H9 (cell line): ENCODE measurements around the gene CHAC2. TPM values are rescaled to one million over a fixed set of nuclear protein-coding genes. Genes with fewer than 3 reads are reported as not detected.
A peak's percentile ranks its signal among the peaks of the same experiment; 100 is the strongest.

Experiments
- DNase-seq: peaks from one replicate; pipeline ENCODE4 v3.0.0-alpha.2; 2017
- H2AFZ ChIP-seq: one replicate; pipeline ENCODE4 v1.6.1; 2013; ENCODE audit warnings: mild to moderate bottlenecking, low read length, control low read depth, moderate library complexity
- H2AK5ac ChIP-seq: 2 replicates; pipeline ENCODE4 v1.6.1; 2013; ENCODE audit warnings: low read length, control low read depth, mixed read lengths; ENCODE audit not compliant: insufficient read length
- H2BK120ac ChIP-seq: one replicate; pipeline ENCODE4 v1.6.1; 2013; ENCODE audit warnings: low read depth, mild to moderate bottlenecking, low read length, control low read depth, inconsistent platforms; ENCODE audit not compliant: poor library complexity, severe bottlenecking
- H2BK12ac ChIP-seq: 2 replicates; pipeline ENCODE4 v1.6.1; 2013; ENCODE audit warnings: low read length, control low read depth, mixed read lengths, low read depth; ENCODE audit not compliant: insufficient read length
- H2BK15ac ChIP-seq: 2 replicates; pipeline ENCODE4 v1.6.1; 2013; ENCODE audit warnings: low read depth, low read length, control low read depth
- H2BK20ac ChIP-seq: one replicate; pipeline ENCODE4 v1.6.1; 2013; ENCODE audit warnings: low read depth, mild to moderate bottlenecking, low read length, control low read depth, inconsistent platforms; ENCODE audit not compliant: poor library complexity, severe bottlenecking
- H2BK5ac ChIP-seq: 2 replicates; pipeline ENCODE4 v1.6.1; 2013; ENCODE audit warnings: low read length, control low read depth, mixed read lengths; ENCODE audit not compliant: insufficient read length
- H3K14ac ChIP-seq: 2 replicates; pipeline ENCODE4 v1.6.1; 2013; ENCODE audit warnings: low read length, control low read depth; ENCODE audit not compliant: insufficient read depth
- H3K18ac ChIP-seq: 2 replicates; pipeline ENCODE4 v1.6.1; 2013; ENCODE audit warnings: low read depth, mild to moderate bottlenecking, mixed read lengths, low read length, control low read depth; ENCODE audit not compliant: insufficient read length
- H3K23ac ChIP-seq: 2 replicates; pipeline ENCODE4 v1.6.1; 2013; ENCODE audit warnings: low read length, control low read depth, mixed read lengths, low read depth; ENCODE audit not compliant: insufficient read length
- H3K23me2 ChIP-seq: 2 replicates; pipeline ENCODE4 v1.6.1; 2013; ENCODE audit warnings: low read depth, mild to moderate bottlenecking, mixed read lengths, low read length, control low read depth; ENCODE audit not compliant: insufficient read length, poor library complexity, severe bottlenecking
- H3K27ac ChIP-seq: 2 replicates; pipeline ENCODE4 v1.5.1; 2013; ENCODE audit warnings: low read length, control low read depth, mixed read lengths, low read depth; ENCODE audit not compliant: insufficient read length
- H3K27me3 ChIP-seq: 2 replicates; pipeline ENCODE4 v1.6.1; 2013; ENCODE audit warnings: low read length, control low read depth, inconsistent platforms; ENCODE audit not compliant: insufficient read depth
- H3K4ac ChIP-seq: 2 replicates; pipeline ENCODE4 v1.6.1; 2013; ENCODE audit warnings: low read depth, mild to moderate bottlenecking, control low read depth, inconsistent platforms, low read length, moderate library complexity
- H3K4me1 ChIP-seq: 2 replicates; pipeline ENCODE4 v1.6.1; 2013; ENCODE audit warnings: low read length, control low read depth, inconsistent platforms; ENCODE audit not compliant: insufficient read depth
- H3K4me2 ChIP-seq: 2 replicates; pipeline ENCODE4 v1.6.1; 2013; ENCODE audit warnings: low read length, control low read depth, mixed read lengths; ENCODE audit not compliant: insufficient read length, insufficient read depth
- H3K56ac ChIP-seq: 2 replicates; pipeline ENCODE4 v1.6.1; 2013; ENCODE audit warnings: low read depth, mild to moderate bottlenecking, mixed read lengths, low read length, control low read depth; ENCODE audit not compliant: insufficient read length
- H3K79me1 ChIP-seq: 2 replicates; pipeline ENCODE4 v1.6.1; 2013; ENCODE audit warnings: low read depth, mild to moderate bottlenecking, moderate library complexity, low read length, control low read depth, inconsistent platforms; ENCODE audit not compliant: insufficient read depth, poor library complexity, severe bottlenecking
- H3K79me2 ChIP-seq: 2 replicates; pipeline ENCODE4 v1.6.1; 2013; ENCODE audit warnings: low read length, control low read depth, inconsistent platforms; ENCODE audit not compliant: insufficient read depth
- H3K9ac ChIP-seq: 2 replicates; pipeline ENCODE4 v1.6.1; 2013; ENCODE audit warnings: low read length, control low read depth, mixed read lengths; ENCODE audit not compliant: insufficient read length; ENCODE audit errors: extremely low read depth
- H3K9me3 ChIP-seq: one replicate; pipeline ENCODE4 v1.6.1; 2013; ENCODE audit warnings: low read depth, low read length, inconsistent platforms; ENCODE audit not compliant: control insufficient read depth
- H3T11ph ChIP-seq: one replicate; pipeline ENCODE4 v1.6.1; 2013; ENCODE audit warnings: mild to moderate bottlenecking, low read length, control low read depth, inconsistent platforms
- H4K20me1 ChIP-seq: one replicate; pipeline ENCODE4 v1.6.1; 2013; ENCODE audit not compliant: control insufficient read depth, insufficient read length, insufficient read depth
- H4K5ac ChIP-seq: 2 replicates; pipeline ENCODE4 v1.6.1; 2013; ENCODE audit warnings: low read depth, mild to moderate bottlenecking, mixed read lengths, low read length, control low read depth; ENCODE audit not compliant: insufficient read length
- H4K8ac ChIP-seq: replicated peaks from 2 replicates; pipeline ENCODE4 v1.6.1; 2013; ENCODE audit warnings: low read length, control low read depth, mixed read lengths, low read depth; ENCODE audit not compliant: insufficient read length
- H4K91ac ChIP-seq: 2 replicates; pipeline ENCODE4 v1.6.1; 2013; ENCODE audit warnings: low read depth, mild to moderate bottlenecking, moderate library complexity, mixed read lengths, low read length, control low read depth; ENCODE audit not compliant: insufficient read length
- H3K27ac Mint-ChIP-seq, 3 experiments: 2 replicates in 2 of 3; 3 replicates in 1 of 3; pipeline ENCODE4 v1.8.0; 2020 to 2021; ENCODE audit warnings: mixed read lengths in 3 of 3, mild to moderate bottlenecking in 1 of 3, moderate library complexity in 1 of 3
- H3K27me3 Mint-ChIP-seq: 2 replicates; pipeline ENCODE4 v1.8.0; 2021; ENCODE audit warnings: low read depth, mild to moderate bottlenecking, moderate library complexity, mixed read lengths
- H3K36me3 Mint-ChIP-seq, 3 experiments: 2 replicates in 2 of 3; 3 replicates in 1 of 3; pipeline ENCODE4 v1.8.0; 2020 to 2021; ENCODE audit warnings: low read depth in 3 of 3, mixed read lengths in 3 of 3; ENCODE audit not compliant: insufficient read depth in 1 of 3
- H3K4me1 Mint-ChIP-seq, 2 experiments: 2 replicates each; pipeline ENCODE4 v1.8.0; 2020; ENCODE audit warnings: mixed read lengths in 2 of 2
- H3K4me3 Mint-ChIP-seq, 2 experiments: 2 replicates in 1 of 2; 3 replicates in 1 of 2; pipeline ENCODE4 v1.8.0; 2020 to 2021; ENCODE audit warnings: mild to moderate bottlenecking in 2 of 2, mixed read lengths in 2 of 2, moderate library complexity in 1 of 2
- H3K9me3 Mint-ChIP-seq, 2 experiments: 2 replicates in 1 of 2; 3 replicates in 1 of 2; pipeline ENCODE4 v1.8.0; 2020; ENCODE audit warnings: mild to moderate bottlenecking in 2 of 2, mixed read lengths in 2 of 2, moderate library complexity in 1 of 2
- WGBS: extraction: QIAGEN DNeasy Blood & Tissue Kit; methylation state at CpG from one replicate; pipeline ENCODE4 v1.1.7; 2013; ENCODE audit warnings: missing lambda C conversion rate, low lambda C conversion rate, mixed read lengths; ENCODE audit not compliant: insufficient read length; ENCODE audit errors: extremely low coverage; 5-methylcytosine and 5-hydroxymethylcytosine counted together
- total RNA-seq: library from RNA; stranded (reverse); gene quantifications from 2 replicates; pipeline ENCODE4 v1.2.1, GENCODE V29; 2021
- TF ChIP-seq, protein P1 (sequence below): fragments of 200-600 bp; sonication (generic); conservative IDR thresholded peaks from 3 replicates; pipeline ENCODE4 v1.8.0; 2021; ENCODE audit warnings: antibody characterized with exemption, mild to moderate bottlenecking

The CHAC2 gene
- total RNA-seq, 1 experiment from 2014 or later = 11.3 TPM

DNA sequence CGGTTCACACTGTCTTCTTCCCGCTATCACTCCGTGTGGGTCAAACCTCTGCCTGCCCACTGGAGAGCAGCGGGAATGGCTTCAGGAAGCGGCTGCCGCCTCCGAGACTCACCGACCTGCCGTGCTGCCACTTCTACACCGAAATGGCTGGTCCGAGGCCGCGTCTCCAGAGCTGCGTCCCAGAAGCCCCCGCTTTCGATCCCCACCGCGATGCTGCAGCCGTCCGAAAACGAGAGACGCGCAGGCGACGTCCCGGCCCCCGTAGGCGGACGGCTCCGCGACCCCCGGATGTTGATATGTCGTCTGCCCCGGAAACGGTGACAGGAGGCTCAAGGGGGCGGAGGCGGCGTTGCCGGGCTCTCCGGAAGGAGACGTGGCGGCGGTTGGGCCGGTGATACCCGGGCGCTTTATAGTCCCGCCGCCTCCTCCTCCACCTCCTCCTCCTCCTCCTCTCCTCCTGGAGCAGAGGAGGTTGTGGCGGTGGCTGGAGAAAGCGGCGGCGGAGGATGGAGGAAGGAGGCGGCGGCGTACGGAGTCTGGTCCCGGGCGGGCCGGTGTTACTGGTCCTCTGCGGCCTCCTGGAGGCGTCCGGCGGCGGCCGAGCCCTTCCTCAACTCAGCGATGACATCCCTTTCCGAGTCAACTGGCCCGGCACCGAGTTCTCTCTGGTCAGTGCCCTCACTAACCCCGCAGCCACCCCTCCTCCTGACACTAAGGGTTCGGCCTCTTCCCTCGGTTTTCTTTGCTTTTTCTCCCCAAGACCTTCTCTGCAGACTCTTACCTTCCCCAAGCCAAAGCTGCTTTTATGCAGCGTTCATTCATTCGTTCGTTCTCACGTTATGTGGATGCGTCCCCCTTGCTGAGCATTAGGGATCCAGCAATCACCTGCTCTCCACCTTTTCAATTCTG is 19.4 kb downstream of the CHAC2 start, which contains the start of the genes ASB3 and ERLEC1:
ASB3 (minus strand) TSS at position 249 of the 909 bp plus-strand sequence. CDS start 21,381 bp downstream, outside the sequence.
ERLEC1 (plus strand) TSS at position 340 of the 909 bp plus-strand sequence; CDS start at position 507, 167 bp downstream.
- Histone ChIP-seq H3K27ac (peak within 1 kb of the TSS; percentile 95), H2AK5ac (no peak within 1 kb of the TSS), H3K56ac (peak within 1 kb of the TSS; percentile 100), H3T11ph (peak within 1 kb of the TSS; percentile 84), H2BK5ac (peak within 1 kb of the TSS; percentile 88), H3K18ac (peak within 1 kb of the TSS; percentile 95), H3K79me1 (peaks cover 7% of the 10 kb centered on the region), H4K5ac (peak within 1 kb of the TSS; percentile 98), H3K79me2 (peaks cover 24% of the 10 kb centered on the region; the same call in 1 of the 2 replicates), H3K23ac (peak within 1 kb of the TSS; percentile 98), H3K14ac (peak within 1 kb of the TSS; percentile 98), H3K23me2 (peaks cover 15% of the 10 kb centered on the region), H3K27me3 (no peaks in the 10 kb centered on the region), H3K9ac (peak within 1 kb of the TSS; percentile 98), H4K91ac (peak within 1 kb of the TSS; percentile 95), H2BK120ac (peak within 1 kb of the TSS; percentile 80), H2BK20ac (no peak within 1 kb of the TSS), H3K9me3 (no peaks in the 10 kb centered on the region), H2BK15ac (0 out of 2 replicates have a peak within 1 kb of the TSS, but pooled peaks have one; percentile 9), H3K4me1 (no peaks in the 10 kb centered on the region), H4K20me1 (peaks cover 5% of the 10 kb centered on the region), H4K8ac (peak within 1 kb of the TSS; percentile 61), H3K4me2 (peak within 1 kb of the TSS; percentile 100), H3K4ac (no peak within 1 kb of the TSS; the same call in 1 of the 2 replicates), H2BK12ac (peak within 1 kb of the TSS; percentile 8), H2AFZ (peak within 1 kb of the TSS; percentile 26)
- peaks cover 40 to 42% of the 10 kb centered on the region in 2 experiments for H3K4me1 Mint-ChIP-seq
- peak within 1 kb of the TSS; percentile 97 to 99 for H3K4me3 Mint-ChIP-seq
- TF ChIP-seq, protein P1, sequence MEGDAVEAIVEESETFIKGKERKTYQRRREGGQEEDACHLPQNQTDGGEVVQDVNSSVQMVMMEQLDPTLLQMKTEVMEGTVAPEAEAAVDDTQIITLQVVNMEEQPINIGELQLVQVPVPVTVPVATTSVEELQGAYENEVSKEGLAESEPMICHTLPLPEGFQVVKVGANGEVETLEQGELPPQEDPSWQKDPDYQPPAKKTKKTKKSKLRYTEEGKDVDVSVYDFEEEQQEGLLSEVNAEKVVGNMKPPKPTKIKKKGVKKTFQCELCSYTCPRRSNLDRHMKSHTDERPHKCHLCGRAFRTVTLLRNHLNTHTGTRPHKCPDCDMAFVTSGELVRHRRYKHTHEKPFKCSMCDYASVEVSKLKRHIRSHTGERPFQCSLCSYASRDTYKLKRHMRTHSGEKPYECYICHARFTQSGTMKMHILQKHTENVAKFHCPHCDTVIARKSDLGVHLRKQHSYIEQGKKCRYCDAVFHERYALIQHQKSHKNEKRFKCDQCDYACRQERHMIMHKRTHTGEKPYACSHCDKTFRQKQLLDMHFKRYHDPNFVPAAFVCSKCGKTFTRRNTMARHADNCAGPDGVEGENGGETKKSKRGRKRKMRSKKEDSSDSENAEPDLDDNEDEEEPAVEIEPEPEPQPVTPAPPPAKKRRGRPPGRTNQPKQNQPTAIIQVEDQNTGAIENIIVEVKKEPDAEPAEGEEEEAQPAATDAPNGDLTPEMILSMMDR = no peak
- no peaks in the 10 kb centered on the region for H3K27me3 Mint-ChIP-seq
- peaks cover 3 to 6% (median 5%) of the 10 kb centered on the region in 3 experiments; a peak in 3 of 7 replicates for H3K36me3 Mint-ChIP-seq
- peak; percentile 95 for DNase-seq
- H3K9me3 Mint-ChIP-seq = no peaks in the 10 kb centered on the region
- no CpG with 5 or more reads among the region's 77 CpGs for WGBS
- H3K27ac Mint-ChIP-seq = peak within 1 kb of the TSS; percentile 99 to 100 (median 100)
